Thyroid gland (tissue), 4 donors: Measurements from ENCODE around the gene ENOX1. TPM values are rescaled to one million over a fixed set of nuclear protein-coding genes. Genes with fewer than 3 reads are reported as not detected.

Experiments
- DNase-seq, 2 donors: peaks; one replicate each; pipeline ENCODE4 v3.0.0-alpha.2; 2019
- H3K27ac ChIP-seq, 3 donors: fragments of 200-600 bp; sonication (generic); 1 replicate in 2 of 3; 2 replicates in 1 of 3; pipeline ENCODE4 v1.5.1; 2016 to 2019; ENCODE audit warnings: mild to moderate bottlenecking in 1 of 3, moderate library complexity in 1 of 3
- H3K27me3 ChIP-seq: fragments of 200-600 bp; sonication (generic); one replicate; pipeline ENCODE4 v1.5.1; 2019
- H3K36me3 ChIP-seq, 2 donors: fragments of 200-600 bp; sonication (generic); one replicate each; pipeline ENCODE4 v1.5.1; 2016 to 2019
- H3K4me1 ChIP-seq, 2 donors: fragments of 200-600 bp; sonication (generic); one replicate each; pipeline ENCODE4 v1.5.1; 2017 to 2019
- H3K4me3 ChIP-seq, 3 donors: fragments of 200-600 bp; sonication (generic); replicated peaks in 1 of 3; 1 replicate in 2 of 3; 2 replicates in 1 of 3; pipeline ENCODE4 v1.5.1; 2016; ENCODE audit warnings: mild to moderate bottlenecking in 1 of 3
- H3K9me3 ChIP-seq: fragments of 200-600 bp; sonication (generic); one replicate; pipeline ENCODE4 v1.5.1; 2017
- POLR2A ChIP-seq, 2 donors: fragments of 450-650 bp; IDR thresholded peaks; one replicate each; pipeline ENCODE4 v1.6.1; 2017; ENCODE audit warnings: antibody characterized with exemption in 2 of 2, mild to moderate bottlenecking in 2 of 2, moderate library complexity in 1 of 2
- WGBS, 2 donors: methylation state at CpG; one replicate each; pipeline ENCODE4 v1.1.5; 2017; 5-methylcytosine and 5-hydroxymethylcytosine counted together
- intact Hi-C: fragments of 100-400 bp; cut with DNase I; formaldehyde crosslinking; loops from one replicate; pipeline ENCODE4 v1.15.1; 2023
- total RNA-seq, 4 donors: library from RNA; depleted of rRNA; stranded (reverse); fragments of >200 nt; gene quantifications; one replicate each; pipeline ENCODE4 v1.2.3, GENCODE V29; 2016
- TF ChIP-seq, protein P1 (sequence below), 6 experiments: fragments of 200-600 bp in 3 of 6; fragments of 450-650 bp in 3 of 6; sonication (generic) in 3 of 6; IDR thresholded peaks; one replicate each; pipeline ENCODE4 v1.5.1; 2016 to 2019; ENCODE audit warnings: antibody characterized with exemption in 6 of 6, mild to moderate bottlenecking in 2 of 6, inconsistent platforms in 1 of 6, moderate library complexity in 1 of 6

Gene ENOX1
- total RNA-seq, 4 donors from 2014 or later = 0.13 to 1.8 (median 0.31) TPM

- DNase-seq = peak; percentile 23 to 33
- TF ChIP-seq, protein P1, sequence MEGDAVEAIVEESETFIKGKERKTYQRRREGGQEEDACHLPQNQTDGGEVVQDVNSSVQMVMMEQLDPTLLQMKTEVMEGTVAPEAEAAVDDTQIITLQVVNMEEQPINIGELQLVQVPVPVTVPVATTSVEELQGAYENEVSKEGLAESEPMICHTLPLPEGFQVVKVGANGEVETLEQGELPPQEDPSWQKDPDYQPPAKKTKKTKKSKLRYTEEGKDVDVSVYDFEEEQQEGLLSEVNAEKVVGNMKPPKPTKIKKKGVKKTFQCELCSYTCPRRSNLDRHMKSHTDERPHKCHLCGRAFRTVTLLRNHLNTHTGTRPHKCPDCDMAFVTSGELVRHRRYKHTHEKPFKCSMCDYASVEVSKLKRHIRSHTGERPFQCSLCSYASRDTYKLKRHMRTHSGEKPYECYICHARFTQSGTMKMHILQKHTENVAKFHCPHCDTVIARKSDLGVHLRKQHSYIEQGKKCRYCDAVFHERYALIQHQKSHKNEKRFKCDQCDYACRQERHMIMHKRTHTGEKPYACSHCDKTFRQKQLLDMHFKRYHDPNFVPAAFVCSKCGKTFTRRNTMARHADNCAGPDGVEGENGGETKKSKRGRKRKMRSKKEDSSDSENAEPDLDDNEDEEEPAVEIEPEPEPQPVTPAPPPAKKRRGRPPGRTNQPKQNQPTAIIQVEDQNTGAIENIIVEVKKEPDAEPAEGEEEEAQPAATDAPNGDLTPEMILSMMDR (IDR thresholded peaks at IDR 0.05) = no peak
- no peak for TF ChIP-seq POLR2A (IDR thresholded peaks at IDR 0.05)
- Histone ChIP-seq H3K27ac (no peak overlapping the region), H3K27me3 (no peaks in the 10 kb centered on the region), H3K4me1 (peaks cover 11 to 14% of the 10 kb centered on the region in 2 donors), H3K4me3 (no peak overlapping the region), H3K36me3 (no peaks in the 10 kb centered on the region), H3K9me3 (no peaks in the 10 kb centered on the region)
- intact Hi-C loops = no loop called here
- WGBS, 2 donors = 42 to 52% methylated on average over 3 of the region's 3 CpGs
Observed at GRCh38 chr13:43546251-43546650, 240.5 kb downstream of the ENOX1 start.

GRCh38 chr13:43545317-43545874, 241.4 kb downstream of the ENOX1 start:
- WGBS, 2 donors = 85% methylated on average over 4 of the region's 4 CpGs
- no peak for DNase-seq
- no peak overlapping the region for H3K4me3 ChIP-seq
- H3K9me3 ChIP-seq = no peaks in the 10 kb centered on the region
- no peaks in the 10 kb centered on the region for H3K36me3 ChIP-seq
- no peaks in the 10 kb centered on the region for H3K27me3 ChIP-seq
- TF ChIP-seq POLR2A (IDR thresholded peaks at IDR 0.05) = no peak
- TF ChIP-seq, protein P1 (IDR thresholded peaks at IDR 0.05) = no peak
- H3K27ac ChIP-seq = no peak overlapping the region
- intact Hi-C loops = no loop called here
- H3K4me1 ChIP-seq = peaks cover 11 to 14% of the 10 kb centered on the region in 2 donors

DNA sequence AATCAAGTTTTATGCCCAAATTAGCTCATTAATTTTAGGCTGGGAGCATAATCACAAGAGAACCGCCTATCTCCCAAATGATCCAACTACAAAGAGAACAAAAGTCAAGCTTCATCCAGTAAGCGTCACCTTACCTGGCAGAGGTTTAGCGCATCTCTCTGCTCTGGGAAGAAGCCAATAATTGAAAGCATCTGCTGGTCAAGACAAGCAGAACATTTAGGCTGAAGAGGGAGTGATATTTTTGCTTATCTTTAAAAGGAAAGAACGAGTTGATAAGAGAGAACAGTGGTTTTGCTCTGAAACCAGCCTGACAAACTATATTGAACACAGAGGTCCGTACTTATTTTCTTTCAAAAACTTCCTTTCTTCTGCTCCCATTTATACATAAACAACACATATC, 242.1 kb downstream of the ENOX1 start:
- intact Hi-C loops = no loop called here
- TF ChIP-seq, protein P1 (IDR thresholded peaks at IDR 0.05) = no peak
- no peak for TF ChIP-seq POLR2A (IDR thresholded peaks at IDR 0.05)
- Histone ChIP-seq H3K27me3 (no peaks in the 10 kb centered on the region), H3K4me1 (peaks cover 11 to 14% of the 10 kb centered on the region in 2 donors), H3K36me3 (no peaks in the 10 kb centered on the region), H3K9me3 (no peaks in the 10 kb centered on the region), H3K4me3 (no peak overlapping the region), H3K27ac (no peak overlapping the region)
- 87 to 90% methylated on average over 5 of the region's 5 CpGs for WGBS, 2 donors
- DNase-seq = no peak

DNA sequence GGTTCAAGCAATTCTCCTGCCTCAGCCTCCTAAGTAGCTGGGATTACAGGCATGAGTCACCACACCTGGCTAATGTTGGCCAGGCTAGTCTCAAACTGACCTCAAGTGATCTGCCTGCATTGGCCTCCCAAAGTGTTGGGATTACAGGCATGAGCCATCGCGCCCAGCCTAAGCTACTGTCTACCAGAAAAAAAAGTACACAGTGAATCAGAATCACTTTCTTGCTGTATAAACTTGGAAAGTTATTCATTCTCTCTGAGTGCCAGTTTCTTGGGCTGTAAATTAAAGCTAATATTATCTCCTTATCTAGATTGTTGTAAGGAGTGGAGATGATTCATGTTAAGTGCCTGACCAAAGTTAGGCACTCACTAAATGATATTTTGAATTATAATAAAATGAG, 242.8 kb downstream of the ENOX1 start:
- WGBS, 2 donors = 86 to 94% methylated on average over 2 of the region's 2 CpGs
- intact Hi-C loops = no loop called here
- peaks cover 11 to 14% of the 10 kb centered on the region in 2 donors for H3K4me1 ChIP-seq

DNA sequence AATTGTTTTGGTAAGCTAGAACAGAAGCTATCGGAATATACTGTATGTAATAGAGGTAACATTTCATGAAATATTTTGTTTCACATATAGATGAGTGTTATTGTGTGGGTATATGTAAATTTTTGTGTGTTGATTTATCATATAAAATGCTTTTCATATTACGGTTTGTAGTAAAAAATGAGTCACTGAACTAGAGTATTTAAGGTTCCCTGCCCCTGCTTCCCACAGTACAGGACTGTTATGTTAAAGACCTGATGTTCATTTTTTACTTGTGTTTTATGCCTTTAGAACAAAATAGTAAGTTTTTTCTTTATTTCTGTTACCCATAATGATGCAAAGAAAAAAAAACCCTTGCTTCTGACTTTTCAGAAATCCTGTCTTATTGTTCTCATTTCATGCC, 243.4 kb downstream of the ENOX1 start:
- Histone ChIP-seq H3K4me1 (peaks cover 11 to 14% of the 10 kb centered on the region in 2 donors), H3K4me3 (no peak overlapping the region), H3K9me3 (no peaks in the 10 kb centered on the region), H3K27me3 (no peaks in the 10 kb centered on the region), H3K36me3 (no peaks in the 10 kb centered on the region), H3K27ac (no peak overlapping the region)
- TF ChIP-seq, protein P1 (IDR thresholded peaks at IDR 0.05) = no peak
- no peak for TF ChIP-seq POLR2A (IDR thresholded peaks at IDR 0.05)
- intact Hi-C loops = no loop called here
- WGBS, 2 donors = 96 to 97% methylated on average over 2 of the region's 2 CpGs
- no peak for DNase-seq

More for the DNA sequence above, 242.8 kb downstream of the ENOX1 start:
- Histone ChIP-seq H3K9me3 (no peaks in the 10 kb centered on the region), H3K36me3 (no peaks in the 10 kb centered on the region), H3K4me3 (no peak overlapping the region), H3K27me3 (no peaks in the 10 kb centered on the region), H3K27ac (no peak overlapping the region)
- TF ChIP-seq, protein P1 (IDR thresholded peaks at IDR 0.05) = no peak
- TF ChIP-seq POLR2A (IDR thresholded peaks at IDR 0.05) = no peak
- no peak for DNase-seq
